ENCODE measurements around the gene CALHM2.

CALHM2 gene

GRCh38 chr10:103397191-103397825 is 54.9 kb downstream of the CALHM2 start:
- H3K9ac ChIP-seq (ENCODE audit: low read length), result peak overlapping the region; percentile 100
- peak; percentile 32 for DNase-seq (ENCODE audit: low read depth)
- peak overlapping the region; percentile 99 for H3K4me3 ChIP-seq (ENCODE audit: low read length)
- H3K9me3 ChIP-seq (ENCODE audit: control insufficient read depth, low read length), result no peaks in the 10 kb centered on the region
- H3K36me3 ChIP-seq (ENCODE audit: control insufficient read depth, insufficient read depth, low read length, severe bottlenecking), result peaks cover 46% of the 10 kb centered on the region
- peaks cover 26% of the 10 kb centered on the region for H3K4me1 ChIP-seq (ENCODE audit: control insufficient read depth, insufficient read depth, low read length)
- H3K27me3 ChIP-seq (replicated peaks; ENCODE audit: control insufficient read depth, insufficient read depth, low read length), result no peaks in the 10 kb centered on the region

- Histone ChIP-seq H3K9me3 (ENCODE audit: control insufficient read depth, low read length) (no peaks in the 10 kb centered on the region), H3K9ac (ENCODE audit: low read length) (peak overlapping the region; percentile 100), H3K36me3 (ENCODE audit: control insufficient read depth, insufficient read depth, low read length, severe bottlenecking) (peaks cover 47% of the 10 kb centered on the region), H3K27me3 (replicated peaks; ENCODE audit: control insufficient read depth, insufficient read depth, low read length) (no peaks in the 10 kb centered on the region), H3K4me1 (ENCODE audit: control insufficient read depth, insufficient read depth, low read length) (peaks cover 26% of the 10 kb centered on the region), H3K4me3 (ENCODE audit: low read length) (peak overlapping the region; percentile 99)
- no peak for DNase-seq (ENCODE audit: low read depth)
Observed at GRCh38 chr10:103396789-103397087, 55.4 kb downstream of the CALHM2 start.

All from adipocyte (in vitro differentiated cells).